ENCODE measurements around the gene KIF25.
A peak's percentile ranks its signal among the peaks of the same experiment; 100 is the strongest.

KIF25 gene

GRCh38 chr6:167997642-167998041 lies at the start of gene KIF25:
KIF25 (plus strand) TSS chr6:167997671; CDS start chr6:168029586, 31,915 bp downstream.
- no peak for DNase-seq (ENCODE audit: low read depth, low spot score)

GRCh38 chr6:167947716-167948115 lies 49.8 kb upstream of the KIF25 start:
- no peak for DNase-seq (ENCODE audit: low read depth, low spot score)

- no peak for DNase-seq (ENCODE audit: low read depth, low spot score)
Measured at GRCh38 chr6:167948716-167949115, 48.8 kb upstream of the KIF25 start.

- peak; percentile 32 for DNase-seq (ENCODE audit: low read depth, low spot score)
Measured at GRCh38 chr6:167949121-167949684, 48.3 kb upstream of the KIF25 start.

GRCh38 chr6:167951781-167952511 lies 45.5 kb upstream of the KIF25 start:
- no peak for DNase-seq (ENCODE audit: low read depth, low spot score)

- no peak for DNase-seq (ENCODE audit: low read depth, low spot score)
Measured at GRCh38 chr6:167952512-167952859, 45.0 kb upstream of the KIF25 start.

GRCh38 chr6:167953551-167953950 lies 43.9 kb upstream of the KIF25 start:
- no peak for DNase-seq (ENCODE audit: low read depth, low spot score)

- no peak for DNase-seq (ENCODE audit: low read depth, low spot score)
Measured at GRCh38 chr6:167954151-167954550, 43.3 kb upstream of the KIF25 start.

GRCh38 chr6:167956491-167956890 lies 41.0 kb upstream of the KIF25 start:
- no peak for DNase-seq (ENCODE audit: low read depth, low spot score)

- no peak for DNase-seq (ENCODE audit: low read depth, low spot score)
Measured at GRCh38 chr6:167956983-167957492, 40.4 kb upstream of the KIF25 start.

- no peak for DNase-seq (ENCODE audit: low read depth, low spot score)
Measured at GRCh38 chr6:167957626-167958025, 39.8 kb upstream of the KIF25 start.

GRCh38 chr6:167960579-167960978 lies 36.9 kb upstream of the KIF25 start:
- DNase-seq (ENCODE audit: low read depth, low spot score), result no peak

- DNase-seq (ENCODE audit: low read depth, low spot score), result no peak
Measured at GRCh38 chr6:167962711-167963110, 34.8 kb upstream of the KIF25 start.

GRCh38 chr6:167963589-167964057 lies 33.8 kb upstream of the KIF25 start:
- no peak for DNase-seq (ENCODE audit: low read depth, low spot score)

GRCh38 chr6:167965592-167966539 lies 31.6 kb upstream of the KIF25 start:
- no peak for DNase-seq (ENCODE audit: low read depth, low spot score)

GRCh38 chr6:167966540-167966905 lies 30.9 kb upstream of the KIF25 start:
- no peak for DNase-seq (ENCODE audit: low read depth, low spot score)

- DNase-seq (ENCODE audit: low read depth, low spot score), result peak; percentile 78
Measured at GRCh38 chr6:167968091-167968490, 29.4 kb upstream of the KIF25 start.

- no peak for DNase-seq (ENCODE audit: low read depth, low spot score)
Measured at GRCh38 chr6:167970230-167970629, 27.2 kb upstream of the KIF25 start.

- DNase-seq (ENCODE audit: low read depth, low spot score), result no peak
Measured at GRCh38 chr6:167972193-167972592, 25.3 kb upstream of the KIF25 start.

GRCh38 chr6:167973148-167973885 lies 24.2 kb upstream of the KIF25 start:
- DNase-seq (ENCODE audit: low read depth, low spot score), result peak; percentile 60

GRCh38 chr6:167974640-167975344 lies 22.7 kb upstream of the KIF25 start:
- DNase-seq (ENCODE audit: low read depth, low spot score), result no peak
